HepG2 (cell line): Measurements from ENCODE around the gene HPDL. TPM values are rescaled to one million over a fixed set of nuclear protein-coding genes. Genes with fewer than 3 reads are reported as not detected.
A peak's percentile ranks its signal among the peaks of the same experiment; 100 is the strongest.

ENCODE experiments used
- ATF1 ChIP-seq: IDR thresholded peaks from 2 replicates; pipeline ENCODE4 v1.6.1; 2016; ENCODE audit warnings: mild to moderate bottlenecking, control low read depth
- ATF6 ChIP-seq: sonication (generic); formaldehyde crosslinking; conservative IDR thresholded peaks from 2 replicates; pipeline ENCODE4 v1.4.0; 2020; ENCODE audit warnings: missing genetic modification reagents
- CBX1 ChIP-seq: IDR thresholded peaks from one replicate; pipeline ENCODE4 v1.6.1; 2016; ENCODE audit warnings: antibody characterized with exemption, low read depth
- CBX5 ChIP-seq: sonication (generic); formaldehyde crosslinking; IDR thresholded peaks from 2 replicates; pipeline ENCODE4 v1.4.0; 2020; ENCODE audit warnings: missing genetic modification reagents, borderline replicate concordance
- DMTF1 ChIP-seq: sonication (generic); formaldehyde crosslinking; IDR thresholded peaks from 2 replicates; pipeline ENCODE4 v1.4.0; 2020; ENCODE audit warnings: mild to moderate bottlenecking, missing genetic modification reagents
- FOXC1 ChIP-seq: sonication (generic); formaldehyde crosslinking; IDR thresholded peaks from 2 replicates; pipeline ENCODE4 v1.8.0; 2022; ENCODE audit warnings: mild to moderate bottlenecking, missing genetic modification reagents, borderline replicate concordance
- GFI1 ChIP-seq: sonication (generic); formaldehyde crosslinking; IDR thresholded peaks from 2 replicates; pipeline ENCODE4 v1.5.0; 2020; ENCODE audit warnings: missing genetic modification reagents, mild to moderate bottlenecking, borderline replicate concordance
- HNRNPLL ChIP-seq: fragments of 200-400 bp; formaldehyde crosslinking; IDR thresholded peaks from 2 replicates; pipeline ENCODE4 v1.6.1; 2017; ENCODE audit warnings: mild to moderate bottlenecking, low read depth, low read length; ENCODE audit not compliant: poor library complexity, severe bottlenecking
- IKZF1 ChIP-seq: fragments of 450-650 bp; IDR thresholded peaks from 2 replicates; pipeline ENCODE4 v1.7.1; 2016
- JUND ChIP-seq: sonication (generic); formaldehyde crosslinking; IDR thresholded peaks from 2 replicates; pipeline ENCODE4 v1.8.0; 2022; ENCODE audit warnings: mild to moderate bottlenecking, missing genetic modification reagents
- MXD1 ChIP-seq: sonication (generic); formaldehyde crosslinking; IDR thresholded peaks from 2 replicates; pipeline ENCODE4 v1.4.0; 2020; ENCODE audit warnings: mild to moderate bottlenecking, missing genetic modification reagents
- NFRKB ChIP-seq: fragments of 450-650 bp; IDR thresholded peaks from 2 replicates; pipeline ENCODE4 v1.6.1; 2017
- PPARG ChIP-seq: conservative IDR thresholded peaks from 2 replicates; pipeline ENCODE4 v1.6.1; 2016; ENCODE audit warnings: missing biosample characterization, missing genetic modification reagents
- PREB ChIP-seq: sonication (generic); formaldehyde crosslinking; IDR thresholded peaks from 2 replicates; pipeline ENCODE4 v1.4.0; 2020; ENCODE audit warnings: missing genetic modification reagents
- RBFOX2 ChIP-seq: fragments of 200-400 bp; formaldehyde crosslinking; IDR thresholded peaks from 2 replicates; pipeline ENCODE4 v1.6.1; 2017; ENCODE audit warnings: low read depth, mild to moderate bottlenecking, low read length
- TOE1 ChIP-seq: sonication (generic); formaldehyde crosslinking; IDR thresholded peaks from 2 replicates; pipeline ENCODE4 v1.4.0; 2020; ENCODE audit warnings: mild to moderate bottlenecking, missing genetic modification reagents
- ZBTB25 ChIP-seq: IDR thresholded peaks from 2 replicates; pipeline ENCODE4 v1.6.1; 2018; ENCODE audit warnings: missing genetic modification reagents
- ZBTB37 ChIP-seq: sonication (generic); formaldehyde crosslinking; IDR thresholded peaks from 2 replicates; pipeline ENCODE4 v1.4.0; 2020; ENCODE audit warnings: mild to moderate bottlenecking, missing genetic modification reagents
- ZNF232 ChIP-seq: sonication (generic); formaldehyde crosslinking; IDR thresholded peaks from 2 replicates; pipeline ENCODE4 v1.4.0; 2020; ENCODE audit warnings: missing genetic modification reagents, borderline replicate concordance
- ZNF430 ChIP-seq: sonication (generic); formaldehyde crosslinking; IDR thresholded peaks from 2 replicates; pipeline ENCODE4 v1.9.0; 2021; ENCODE audit warnings: mild to moderate bottlenecking, missing genetic modification reagents
- ZNF775 ChIP-seq: sonication (generic); formaldehyde crosslinking; IDR thresholded peaks from 2 replicates; pipeline ENCODE4 v1.4.0; 2020; ENCODE audit warnings: missing genetic modification reagents, mild to moderate bottlenecking, moderate library complexity, borderline replicate concordance
- polyA plus RNA-seq, 8 experiments: library from polyadenylated mRNA; depleted of rRNA in 3 of 8; stranded (reverse) in 7 of 8; unstranded in 1 of 8; fragments of >200 nt; fragmentation: Illumina TruSeq in 4 of 8; extraction: Trizol in 4 of 8; gene quantifications; 2 replicates each; pipeline versions ENCODE4 v1.2.1 to v1.2.3, GENCODE V29; 2011 to 2016; ENCODE audit warnings: low read depth in 4 of 8, missing spikeins in 1 of 8, mixed read lengths in 1 of 8; ENCODE audit not compliant: insufficient read depth in 1 of 8
- total RNA-seq, 5 experiments: library from RNA; depleted of rRNA; stranded (reverse); fragments of >200 nt; fragmentation: Illumina TruSeq; extraction: Trizol; gene quantifications; 2 replicates each; pipeline ENCODE4 v1.2.3, GENCODE V29; 2016; ENCODE audit warnings: low read depth in 1 of 5

Gene HPDL
- total and polyA plus RNA-seq, 2 of the 13 experiments (the other 11 are each of a cell fraction or from before 2014, with no cell fraction given), result not detected

GRCh38 chr1:45303520-45304310 is 23.0 kb upstream of the HPDL start (continued):
- no peak for TF ChIP-seq TOE1 (CRISPR knock-in tag)
- TF ChIP-seq ATF1 (CRISPR knock-in tag), result no peak
- peak; percentile 62; the same call in 1 of the 2 replicates for TF ChIP-seq FOXC1 (CRISPR knock-in tag)
- TF ChIP-seq GFI1 (CRISPR knock-in tag), result no peak
- TF ChIP-seq IKZF1, result no peak
- TF ChIP-seq ZNF232 (CRISPR knock-in tag), result peak; percentile 71; the same call in 1 of the 2 replicates
- no peak for TF ChIP-seq PREB (CRISPR knock-in tag)
- peak; percentile 70; the same call in 1 of the 2 replicates for TF ChIP-seq JUND (CRISPR knock-in tag)
- TF ChIP-seq CBX1, result peak; percentile 40
- peak; percentile 85 for TF ChIP-seq MXD1
- TF ChIP-seq ZBTB25, result no peak; the same call in 1 of the 2 replicates
- TF ChIP-seq ZNF775, result no peak
- no peak for TF ChIP-seq NFRKB
- no peak for TF ChIP-seq DMTF1
- peak; percentile 74 for TF ChIP-seq PPARG
- TF ChIP-seq CBX5 (CRISPR knock-in tag), result peak; percentile 93; the same call in 1 of the 2 replicates
- TF ChIP-seq HNRNPLL, result peak; percentile 57
- TF ChIP-seq RBFOX2, result peak; percentile 95
- TF ChIP-seq ZNF430 (CRISPR knock-in tag), result 0 out of 2 replicates have a peak, but pooled peaks have one; percentile 25
- TF ChIP-seq ATF6 (CRISPR knock-in tag), result peak; percentile 55; the same call in 1 of the 2 replicates
- TF ChIP-seq ZBTB37, result no peak
